ENCODE results near the gene CTXND1.
"Not testable (repeated sequence)": the region's sequence is repeated elsewhere in the genome, so short reads cannot be mapped to it uniquely, and the experiment has no call there.

Gene CTXND1

GRCh38 chr15:80252121-80252518, at the start of gene CTXND1:
Gene CTXND1, minus strand, starts transcription at chr15:80252213. Its CDS starts 50,264 bp downstream, at chr15:80201949.
- no peak for DNase-seq (ENCODE audit: low read depth in 2 of 2)

GRCh38 chr15:80301472-80301871, 49.5 kb upstream of the CTXND1 start:
- DNase-seq (ENCODE audit: low read depth in 2 of 2), result no peak

- not testable (repeated sequence) for DNase-seq (ENCODE audit: low read depth in 2 of 2)
Measured at GRCh38 chr15:80295777-80296176, 43.8 kb upstream of the CTXND1 start.

- no peak for DNase-seq (ENCODE audit: low read depth in 2 of 2)
Measured at GRCh38 chr15:80292079-80292478, 40.1 kb upstream of the CTXND1 start.

GRCh38 chr15:80290891-80291290, 38.9 kb upstream of the CTXND1 start:
- DNase-seq (ENCODE audit: low read depth in 2 of 2), result not testable (repeated sequence)

- no peak for DNase-seq (ENCODE audit: low read depth in 2 of 2)
Measured at GRCh38 chr15:80289528-80290495, 37.8 kb upstream of the CTXND1 start.

GRCh38 chr15:80288131-80288530, 36.1 kb upstream of the CTXND1 start:
- no peak for DNase-seq (ENCODE audit: low read depth in 2 of 2)

- no peak for DNase-seq (ENCODE audit: low read depth in 2 of 2)
Measured at GRCh38 chr15:80286055-80286454, 34.0 kb upstream of the CTXND1 start.

- no peak for DNase-seq (ENCODE audit: low read depth in 2 of 2)
Measured at GRCh38 chr15:80285379-80285778, 33.4 kb upstream of the CTXND1 start.

GRCh38 chr15:80283531-80283930, 31.5 kb upstream of the CTXND1 start:
- DNase-seq (ENCODE audit: low read depth in 2 of 2), result no peak

GRCh38 chr15:80277147-80277546, 25.1 kb upstream of the CTXND1 start:
- no peak for DNase-seq (ENCODE audit: low read depth in 2 of 2)

- no peak for DNase-seq (ENCODE audit: low read depth in 2 of 2)
Measured at GRCh38 chr15:80275961-80276360, 23.9 kb upstream of the CTXND1 start.

- no peak for DNase-seq (ENCODE audit: low read depth in 2 of 2)
Measured at GRCh38 chr15:80274996-80275395, 23.0 kb upstream of the CTXND1 start.

- no peak for DNase-seq (ENCODE audit: low read depth in 2 of 2)
Measured at GRCh38 chr15:80274554-80274953, 22.5 kb upstream of the CTXND1 start.

- no peak for DNase-seq (ENCODE audit: low read depth in 2 of 2)
Measured at GRCh38 chr15:80272987-80273386, 21.0 kb upstream of the CTXND1 start.

GRCh38 chr15:80270472-80270871, 18.5 kb upstream of the CTXND1 start:
- no peak for DNase-seq (ENCODE audit: low read depth in 2 of 2)

- no peak for DNase-seq (ENCODE audit: low read depth in 2 of 2)
Measured at GRCh38 chr15:80268101-80268500, 16.1 kb upstream of the CTXND1 start.

GRCh38 chr15:80267658-80268057, 15.6 kb upstream of the CTXND1 start:
- no peak for DNase-seq (ENCODE audit: low read depth in 2 of 2)

- no peak for DNase-seq (ENCODE audit: low read depth in 2 of 2)
Measured at GRCh38 chr15:80266745-80267144, 14.7 kb upstream of the CTXND1 start.

- no peak for DNase-seq (ENCODE audit: low read depth in 2 of 2)
Measured at GRCh38 chr15:80266113-80266512, 14.1 kb upstream of the CTXND1 start.

- no peak for DNase-seq (ENCODE audit: low read depth in 2 of 2)
Measured at GRCh38 chr15:80265021-80265420, 13.0 kb upstream of the CTXND1 start.

GRCh38 chr15:80264031-80264430, 12.0 kb upstream of the CTXND1 start:
- no peak for DNase-seq (ENCODE audit: low read depth in 2 of 2)

GRCh38 chr15:80260551-80260950, 8.5 kb upstream of the CTXND1 start:
- DNase-seq (ENCODE audit: low read depth in 2 of 2), result no peak

Data from activated CD8-positive, alpha-beta memory T cell treated with anti-CD3 and anti-CD28 coated beads for 4 hours (primary cell).